ENCODE results near the gene FOXL1. TPM values are rescaled to one million over a fixed set of nuclear protein-coding genes. Genes with fewer than 3 reads are reported as not detected.

Gene FOXL1
- total RNA-seq, 1 donor from 2014 or later: under 0.01 TPM

DNA sequence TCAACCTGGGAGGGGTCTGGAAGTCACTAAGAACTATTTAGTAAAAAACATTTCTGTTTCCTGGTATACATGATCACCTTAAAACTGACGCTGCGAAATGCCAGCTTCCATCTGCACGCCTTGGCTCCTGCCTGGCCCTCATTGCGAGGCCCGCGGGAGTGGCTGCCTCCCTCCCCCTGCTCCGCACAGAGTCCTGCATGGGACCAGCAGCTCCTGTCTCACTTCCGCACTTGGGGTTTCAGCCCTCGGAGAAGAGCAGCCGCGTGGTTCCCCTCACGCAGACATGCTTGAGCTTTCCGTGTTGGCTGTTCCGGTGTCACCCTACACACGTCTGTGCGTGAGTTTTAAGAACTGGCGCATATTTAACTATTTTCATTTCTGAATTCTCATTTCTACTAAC, 41.7 kb upstream of the FOXL1 start:
- Histone ChIP-seq H3K27ac (ENCODE audit: low read depth, low read length) (no peak overlapping the region), H3K9ac (ENCODE audit: low read depth in 1 of 3, low read length in 3 of 3) (no peak overlapping the region), H3K4me1 (ENCODE audit: control insufficient read depth in 3 of 3, insufficient read depth in 3 of 3, low read length in 3 of 3) (no peaks in the 10 kb centered on the region), H3K9me3 (ENCODE audit: control insufficient read depth in 3 of 3, low read length in 3 of 3) (no peaks in the 10 kb centered on the region), H3K4me3 (ENCODE audit: low read length in 3 of 3) (no peak overlapping the region), H3K36me3 (ENCODE audit: control insufficient read depth in 3 of 3, insufficient read depth in 3 of 3, low read length in 3 of 3) (peaks cover 51 to 58% (median 56%) of the 10 kb centered on the region in 3 donors), H3K27me3 (ENCODE audit: control insufficient read depth in 3 of 3, insufficient read depth in 3 of 3, low read length in 3 of 3) (no peaks in the 10 kb centered on the region)

DNA sequence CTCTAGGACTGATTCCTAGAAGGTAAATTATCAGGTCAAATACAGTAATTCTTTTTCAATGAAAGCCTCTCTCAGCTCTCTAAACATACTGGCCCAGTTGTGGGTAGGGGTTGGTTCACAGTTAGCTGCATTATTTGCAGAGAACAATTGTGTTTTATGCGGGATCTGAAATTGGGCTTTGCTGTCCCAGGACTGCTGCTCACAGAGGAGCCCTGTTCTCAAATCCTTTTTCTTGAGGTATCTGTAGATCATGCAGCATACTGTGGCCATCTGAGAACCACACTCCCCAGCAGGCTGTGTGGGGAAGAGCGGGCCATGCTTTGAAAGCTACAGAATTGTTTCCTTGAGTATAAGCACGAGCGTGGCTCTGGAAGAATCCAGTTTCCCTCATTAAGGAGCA, 40.9 kb upstream of the FOXL1 start:
- Histone ChIP-seq H3K9me3 (ENCODE audit: control insufficient read depth in 3 of 3, low read length in 3 of 3) (no peaks in the 10 kb centered on the region), H3K4me1 (ENCODE audit: control insufficient read depth in 3 of 3, insufficient read depth in 3 of 3, low read length in 3 of 3) (no peaks in the 10 kb centered on the region), H3K27ac (ENCODE audit: low read depth, low read length) (no peak overlapping the region)

DNA sequence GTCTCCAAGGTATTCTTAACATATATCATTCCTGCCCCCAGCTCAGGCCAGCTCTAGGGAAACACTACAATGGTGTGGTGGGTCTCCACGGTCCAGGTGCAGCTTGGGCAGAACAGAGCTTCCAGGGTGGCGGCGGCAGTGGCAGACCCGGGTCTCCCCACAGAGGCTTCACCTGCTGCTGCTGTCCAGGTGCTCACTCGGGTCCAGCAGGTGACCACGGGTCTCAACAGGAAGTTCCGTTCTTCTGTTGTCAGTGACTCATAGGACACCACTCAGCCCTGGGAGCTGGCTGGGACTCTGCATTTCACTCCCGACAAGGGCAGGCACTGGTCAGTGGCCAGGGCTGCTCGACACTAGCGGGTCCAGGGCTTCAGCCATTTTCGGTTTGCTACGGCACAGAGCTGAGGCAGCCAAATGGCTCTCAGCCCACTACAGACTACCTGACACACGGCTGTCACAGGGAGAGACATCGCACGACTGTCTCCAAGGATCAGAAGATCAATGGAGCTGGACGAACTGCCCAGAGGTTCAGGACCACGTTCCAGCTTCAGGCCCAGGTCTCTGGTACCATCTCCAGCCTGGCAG, 40.1 kb upstream of the FOXL1 start:
- H3K27ac ChIP-seq (ENCODE audit: low read depth, low read length): no peak overlapping the region
- H3K4me1 ChIP-seq (ENCODE audit: control insufficient read depth in 3 of 3, insufficient read depth in 3 of 3, low read length in 3 of 3): no peaks in the 10 kb centered on the region
- H3K36me3 ChIP-seq (ENCODE audit: control insufficient read depth in 3 of 3, insufficient read depth in 3 of 3, low read length in 3 of 3): peaks cover 53 to 67% (median 63%) of the 10 kb centered on the region in 3 donors
- H3K9ac ChIP-seq (ENCODE audit: low read depth in 1 of 3, low read length in 3 of 3): no peak overlapping the region
- no peaks in the 10 kb centered on the region for H3K27me3 ChIP-seq (ENCODE audit: control insufficient read depth in 3 of 3, insufficient read depth in 3 of 3, low read length in 3 of 3)
- H3K9me3 ChIP-seq (ENCODE audit: control insufficient read depth in 3 of 3, low read length in 3 of 3): no peaks in the 10 kb centered on the region
- H3K4me3 ChIP-seq (ENCODE audit: low read length in 3 of 3): no peak overlapping the region

More for the DNA sequence above, 40.9 kb upstream of the FOXL1 start:
- H3K9ac ChIP-seq (ENCODE audit: low read depth in 1 of 3, low read length in 3 of 3): no peak overlapping the region
- peaks cover 56 to 63% (median 61%) of the 10 kb centered on the region in 3 donors for H3K36me3 ChIP-seq (ENCODE audit: control insufficient read depth in 3 of 3, insufficient read depth in 3 of 3, low read length in 3 of 3)
- H3K27me3 ChIP-seq (ENCODE audit: control insufficient read depth in 3 of 3, insufficient read depth in 3 of 3, low read length in 3 of 3): no peaks in the 10 kb centered on the region
- H3K4me3 ChIP-seq (ENCODE audit: low read length in 3 of 3): no peak overlapping the region

DNA sequence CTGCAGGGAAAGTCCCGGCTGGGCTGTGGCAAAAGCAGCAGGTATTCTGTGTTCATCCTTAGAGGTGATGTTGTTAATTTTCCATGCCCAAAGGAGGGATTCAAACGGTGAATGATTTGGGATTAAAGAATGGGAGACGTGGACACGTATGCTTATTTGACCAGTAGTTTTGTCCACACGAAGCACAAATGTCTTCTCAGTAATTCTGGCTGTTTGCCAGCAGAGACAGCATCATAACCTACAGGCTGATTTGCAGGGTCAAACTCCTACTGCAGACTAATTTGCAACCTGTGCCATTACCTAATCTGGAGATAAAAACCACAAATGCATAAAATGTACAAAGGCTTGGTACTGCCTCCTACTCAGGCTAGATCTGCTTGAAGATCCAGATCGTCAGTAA, 37.5 kb upstream of the FOXL1 start:
- Histone ChIP-seq H3K9me3 (ENCODE audit: control insufficient read depth in 3 of 3, low read length in 3 of 3) (no peaks in the 10 kb centered on the region), H3K9ac (ENCODE audit: low read depth in 1 of 3, low read length in 3 of 3) (no peak overlapping the region), H3K36me3 (ENCODE audit: control insufficient read depth in 3 of 3, insufficient read depth in 3 of 3, low read length in 3 of 3) (peaks cover 63 to 86% (median 72%) of the 10 kb centered on the region in 3 donors), H3K4me3 (ENCODE audit: low read length in 3 of 3) (no peak overlapping the region), H3K4me1 (ENCODE audit: control insufficient read depth in 3 of 3, insufficient read depth in 3 of 3, low read length in 3 of 3) (no peaks in the 10 kb centered on the region), H3K27me3 (ENCODE audit: control insufficient read depth in 3 of 3, insufficient read depth in 3 of 3, low read length in 3 of 3) (no peaks in the 10 kb centered on the region), H3K27ac (ENCODE audit: low read depth, low read length) (no peak overlapping the region)

DNA sequence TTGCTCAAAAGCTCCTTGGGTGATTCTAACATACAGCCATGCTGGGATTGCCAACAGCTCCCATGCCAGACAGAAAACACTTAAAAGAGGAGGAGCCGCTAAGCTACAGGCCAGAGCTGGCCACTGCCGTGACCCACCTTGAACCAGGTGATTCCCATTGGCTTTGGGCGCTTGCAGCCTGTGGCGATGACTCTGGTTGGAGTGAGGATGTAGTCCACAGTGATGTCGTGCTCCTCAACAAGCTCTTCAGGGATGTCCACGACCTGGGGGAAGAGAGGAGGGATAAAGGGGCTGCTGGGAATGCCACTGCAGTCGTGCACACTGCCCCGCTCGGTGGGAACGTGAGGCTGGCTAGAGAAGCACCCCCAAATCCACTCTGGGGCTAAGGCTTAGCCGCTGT, 36.8 kb upstream of the FOXL1 start:
- Histone ChIP-seq H3K9me3 (ENCODE audit: control insufficient read depth in 3 of 3, low read length in 3 of 3) (no peaks in the 10 kb centered on the region), H3K4me3 (ENCODE audit: low read length in 3 of 3) (no peak overlapping the region), H3K27ac (ENCODE audit: low read depth, low read length) (no peak overlapping the region), H3K4me1 (ENCODE audit: control insufficient read depth in 3 of 3, insufficient read depth in 3 of 3, low read length in 3 of 3) (no peaks in the 10 kb centered on the region), H3K9ac (ENCODE audit: low read depth in 1 of 3, low read length in 3 of 3) (no peak overlapping the region), H3K27me3 (ENCODE audit: control insufficient read depth in 3 of 3, insufficient read depth in 3 of 3, low read length in 3 of 3) (no peaks in the 10 kb centered on the region), H3K36me3 (ENCODE audit: control insufficient read depth in 3 of 3, insufficient read depth in 3 of 3, low read length in 3 of 3) (peaks cover 60 to 87% (median 70%) of the 10 kb centered on the region in 3 donors)

DNA sequence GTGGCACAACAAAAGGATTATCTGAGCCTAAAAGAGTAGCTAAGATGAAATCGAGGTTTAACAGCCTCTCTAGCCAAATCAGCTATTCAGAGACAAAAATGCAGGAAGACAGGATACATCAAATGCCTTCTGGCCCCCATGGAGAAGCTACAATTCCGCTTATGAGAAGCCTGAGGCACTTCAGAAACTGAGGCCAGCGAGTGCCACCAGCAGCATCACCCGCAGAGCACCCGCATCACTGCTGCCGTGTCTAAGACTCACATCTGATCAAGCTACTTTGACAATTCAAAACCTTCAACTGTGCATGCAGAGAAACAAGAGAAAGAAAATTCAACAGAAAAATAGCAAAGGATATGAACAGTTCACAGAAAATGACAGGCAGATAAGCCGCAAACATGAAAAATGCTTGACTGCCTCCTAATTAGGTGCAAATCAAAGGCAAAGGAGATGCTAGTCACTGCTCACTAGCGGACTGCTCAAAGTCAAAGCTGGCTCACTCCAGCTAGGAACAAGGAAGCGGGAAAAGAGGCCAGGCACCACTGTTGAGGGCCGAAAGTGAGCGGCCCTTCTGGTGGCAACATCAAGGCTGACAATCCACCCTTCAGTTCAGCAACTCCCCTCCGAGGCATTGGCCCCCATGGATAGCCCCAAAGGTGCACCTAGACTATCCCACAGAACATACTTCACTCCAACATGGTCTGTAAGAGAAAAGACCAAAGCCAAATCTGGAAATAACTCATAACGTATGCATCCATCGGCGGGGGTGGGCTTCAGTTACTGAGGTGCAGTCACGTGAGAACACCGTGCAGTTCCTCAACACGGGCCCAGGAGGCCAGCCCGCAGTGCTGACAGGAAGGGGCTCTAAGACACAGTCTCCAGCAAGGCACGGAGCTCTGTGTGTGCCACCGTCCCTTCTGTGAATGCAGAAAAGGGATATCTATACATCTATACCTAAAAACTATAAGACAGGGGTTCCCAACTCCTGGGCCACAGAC, 35.3 kb upstream of the FOXL1 start:
- Histone ChIP-seq H3K27me3 (ENCODE audit: control insufficient read depth in 3 of 3, insufficient read depth in 3 of 3, low read length in 3 of 3) (no peaks in the 10 kb centered on the region), H3K27ac (ENCODE audit: low read depth, low read length) (no peak overlapping the region), H3K4me3 (ENCODE audit: low read length in 3 of 3) (no peak overlapping the region), H3K4me1 (ENCODE audit: control insufficient read depth in 3 of 3, insufficient read depth in 3 of 3, low read length in 3 of 3) (peaks cover 0 to 3% (median 0%) of the 10 kb centered on the region in 3 donors), H3K9ac (ENCODE audit: low read depth in 1 of 3, low read length in 3 of 3) (no peak overlapping the region), H3K9me3 (ENCODE audit: control insufficient read depth in 3 of 3, low read length in 3 of 3) (no peaks in the 10 kb centered on the region), H3K36me3 (ENCODE audit: control insufficient read depth in 3 of 3, insufficient read depth in 3 of 3, low read length in 3 of 3) (peaks cover 60 to 86% (median 73%) of the 10 kb centered on the region in 3 donors)

DNA sequence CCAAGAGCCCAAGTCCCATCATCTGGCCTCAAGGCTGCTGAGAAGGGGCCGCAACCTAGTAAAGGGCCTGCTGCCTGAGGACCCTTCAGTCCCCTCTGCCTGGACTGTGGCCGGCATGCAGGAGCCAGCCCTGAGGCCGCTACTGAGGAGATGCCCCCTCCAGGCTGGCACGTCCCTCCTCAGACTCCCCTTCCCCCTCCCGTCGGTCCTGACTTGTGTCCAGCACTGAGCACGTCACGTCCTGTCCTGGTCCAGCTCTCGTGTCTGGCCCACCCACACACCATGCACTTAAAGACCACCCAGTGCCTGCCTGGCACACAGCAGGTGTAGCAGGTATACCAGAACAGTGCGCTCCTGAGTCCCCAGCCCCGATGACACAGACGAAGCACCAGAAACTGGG, 32.9 kb upstream of the FOXL1 start:
- H3K27ac ChIP-seq (ENCODE audit: low read depth, low read length): no peak overlapping the region
- no peaks in the 10 kb centered on the region for H3K27me3 ChIP-seq (ENCODE audit: control insufficient read depth in 3 of 3, insufficient read depth in 3 of 3, low read length in 3 of 3)
- peak overlapping the region in 1 of 3 donors; percentile 6 for H3K4me3 ChIP-seq (ENCODE audit: low read length in 3 of 3)
- H3K36me3 ChIP-seq (ENCODE audit: control insufficient read depth in 3 of 3, insufficient read depth in 3 of 3, low read length in 3 of 3): peaks cover 53 to 68% (median 66%) of the 10 kb centered on the region in 3 donors
- H3K9ac ChIP-seq (ENCODE audit: low read depth in 1 of 3, low read length in 3 of 3): no peak overlapping the region
- peaks cover 13 to 15% (median 14%) of the 10 kb centered on the region in 3 donors for H3K4me1 ChIP-seq (ENCODE audit: control insufficient read depth in 3 of 3, insufficient read depth in 3 of 3, low read length in 3 of 3)
- no peaks in the 10 kb centered on the region for H3K9me3 ChIP-seq (ENCODE audit: control insufficient read depth in 3 of 3, low read length in 3 of 3)

DNA sequence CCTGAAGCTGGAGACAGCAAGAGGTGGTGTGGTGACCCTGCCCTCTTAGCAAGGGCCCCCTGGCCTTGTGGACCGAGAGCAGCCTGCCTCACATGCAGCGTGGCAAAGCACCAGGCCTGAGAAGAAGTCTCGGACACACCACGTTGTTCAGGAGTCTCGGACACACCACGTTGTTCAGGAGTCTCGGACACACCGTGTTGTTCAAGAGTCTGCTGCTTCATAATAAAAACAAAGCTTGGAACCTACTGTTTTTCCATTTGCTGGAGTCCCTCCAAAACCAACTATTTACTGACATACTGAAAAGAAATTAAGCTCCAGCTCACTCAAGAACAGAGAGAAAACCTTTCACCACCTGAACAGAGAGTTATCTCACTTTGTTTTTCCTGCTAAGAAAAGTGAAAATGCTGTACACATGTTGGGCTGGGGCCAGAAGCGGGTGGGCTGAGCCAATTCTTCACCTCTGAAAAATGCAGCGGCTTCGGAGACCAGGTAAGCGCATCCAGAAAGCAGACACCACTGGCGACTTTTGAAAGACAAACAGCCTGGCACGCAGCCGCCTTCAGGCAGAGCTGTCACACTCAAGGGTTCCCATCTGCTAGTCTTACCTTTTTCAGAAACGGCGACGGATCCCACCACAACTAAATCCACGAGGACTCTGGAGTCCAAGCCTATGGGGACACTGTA, 32.3 kb upstream of the FOXL1 start:
- Histone ChIP-seq H3K4me3 (ENCODE audit: low read length in 3 of 3) (peak overlapping the region in 1 of 3 donors; percentile 6), H3K4me1 (ENCODE audit: control insufficient read depth in 3 of 3, insufficient read depth in 3 of 3, low read length in 3 of 3) (peaks cover 13 to 17% (median 15%) of the 10 kb centered on the region in 3 donors), H3K9me3 (ENCODE audit: control insufficient read depth in 3 of 3, low read length in 3 of 3) (no peaks in the 10 kb centered on the region), H3K36me3 (ENCODE audit: control insufficient read depth in 3 of 3, insufficient read depth in 3 of 3, low read length in 3 of 3) (peaks cover 50 to 65% (median 62%) of the 10 kb centered on the region in 3 donors), H3K27ac (ENCODE audit: low read depth, low read length) (no peak overlapping the region), H3K9ac (ENCODE audit: low read depth in 1 of 3, low read length in 3 of 3) (no peak overlapping the region), H3K27me3 (ENCODE audit: control insufficient read depth in 3 of 3, insufficient read depth in 3 of 3, low read length in 3 of 3) (no peaks in the 10 kb centered on the region)

DNA sequence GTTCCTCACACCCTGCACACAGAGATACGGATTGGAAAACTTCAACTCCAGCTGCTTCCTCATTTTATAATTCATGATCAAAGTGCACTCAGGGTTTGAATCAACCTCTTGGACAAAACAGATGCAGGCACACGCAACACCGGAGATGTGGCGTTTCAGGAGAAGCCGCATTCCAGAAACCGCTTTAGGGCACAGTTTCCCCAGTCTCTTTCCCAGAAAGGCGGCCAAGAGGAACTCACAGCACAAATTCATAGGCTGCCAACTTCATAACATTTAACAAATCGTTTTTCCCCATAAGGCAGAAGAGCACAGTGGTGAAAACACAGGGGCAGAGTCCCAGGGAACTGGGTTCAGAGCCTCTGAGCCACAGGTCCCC, 31.7 kb upstream of the FOXL1 start:
- Histone ChIP-seq H3K27me3 (ENCODE audit: control insufficient read depth in 3 of 3, insufficient read depth in 3 of 3, low read length in 3 of 3) (no peaks in the 10 kb centered on the region), H3K9me3 (ENCODE audit: control insufficient read depth in 3 of 3, low read length in 3 of 3) (no peaks in the 10 kb centered on the region), H3K36me3 (ENCODE audit: control insufficient read depth in 3 of 3, insufficient read depth in 3 of 3, low read length in 3 of 3) (peaks cover 45 to 65% (median 57%) of the 10 kb centered on the region in 3 donors), H3K4me3 (ENCODE audit: low read length in 3 of 3) (no peak overlapping the region), H3K27ac (ENCODE audit: low read depth, low read length) (no peak overlapping the region), H3K9ac (ENCODE audit: low read depth in 1 of 3, low read length in 3 of 3) (no peak overlapping the region), H3K4me1 (ENCODE audit: control insufficient read depth in 3 of 3, insufficient read depth in 3 of 3, low read length in 3 of 3) (peaks cover 13 to 17% (median 15%) of the 10 kb centered on the region in 3 donors)

Measured in skeletal muscle tissue (tissue), 4 donors.